ENCODE measurements around the gene RALGPS2.

Gene RALGPS2

DNA sequence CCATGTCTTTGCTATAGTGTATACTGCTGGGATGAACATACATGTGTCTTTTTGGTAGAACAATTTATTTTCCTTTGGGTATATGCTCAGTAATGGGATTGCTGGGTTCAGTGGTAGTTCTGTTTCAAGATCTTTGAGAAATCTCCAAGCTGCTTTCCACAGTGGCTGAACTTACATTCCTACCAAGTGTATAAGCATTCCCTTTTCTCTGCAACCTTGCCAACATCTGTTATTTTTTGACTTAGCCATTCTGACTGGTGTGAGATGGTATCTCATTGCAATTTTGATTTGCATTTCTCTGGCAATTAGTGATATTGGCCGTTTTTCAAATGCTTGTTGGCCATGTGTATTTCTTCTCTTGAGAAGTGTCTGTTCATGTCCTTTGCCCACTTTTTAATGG, 183.3 kb downstream of the RALGPS2 start:
- TF ChIP-seq POLR2A (IDR thresholded peaks at IDR 0.05; ENCODE audit: low read depth, low read length) (no peak), POLR2AphosphoS5 (IDR thresholded peaks at IDR 0.05; ENCODE audit: low read depth, low read length) (no peak)
- no peak for DNase-seq (ENCODE audit: insufficient read length)
- FAIRE-seq: no peak

DNA sequence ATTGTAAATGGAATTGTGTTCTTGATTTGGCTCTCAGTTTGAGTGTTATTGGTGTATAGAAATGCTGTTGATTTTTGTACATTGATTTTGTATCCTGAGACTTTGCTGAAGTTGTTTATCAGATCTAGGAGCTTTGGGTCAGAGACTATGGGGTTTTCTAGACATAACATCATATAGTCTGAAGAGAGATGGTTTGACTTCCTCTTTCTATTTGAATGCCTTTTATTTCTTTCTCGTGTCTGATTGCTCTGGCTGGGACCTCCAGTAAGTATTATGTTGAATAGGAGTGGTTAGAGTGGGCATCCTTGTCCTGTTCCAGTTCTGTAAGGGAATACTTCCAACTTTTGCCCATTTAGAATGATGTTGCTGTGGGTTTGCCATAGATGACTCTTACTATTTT, 185.0 kb downstream of the RALGPS2 start:
- no peak for FAIRE-seq
- no peak for DNase-seq (ENCODE audit: insufficient read length)
- TF ChIP-seq POLR2A (IDR thresholded peaks at IDR 0.05; ENCODE audit: low read depth, low read length) (no peak), POLR2AphosphoS5 (IDR thresholded peaks at IDR 0.05; ENCODE audit: low read depth, low read length) (no peak), TAF1 (IDR thresholded peaks at IDR 0.05; ENCODE audit: borderline replicate concordance, low read depth, low read length) (no peak)

- TF ChIP-seq POLR2A (IDR thresholded peaks at IDR 0.05; ENCODE audit: low read depth, low read length): no peak
- no peak for TF ChIP-seq TAF1 (IDR thresholded peaks at IDR 0.05; ENCODE audit: borderline replicate concordance, low read depth, low read length)
- no peak for TF ChIP-seq POLR2AphosphoS5 (IDR thresholded peaks at IDR 0.05; ENCODE audit: low read depth, low read length)
- FAIRE-seq: no peak
- DNase-seq (ENCODE audit: insufficient read length): no peak
Measured at GRCh38 chr1:178912597-178912996, 187.6 kb downstream of the RALGPS2 start.

- no peak for FAIRE-seq
Measured at GRCh38 chr1:178916448-178917174, 191.6 kb downstream of the RALGPS2 start.

DNA sequence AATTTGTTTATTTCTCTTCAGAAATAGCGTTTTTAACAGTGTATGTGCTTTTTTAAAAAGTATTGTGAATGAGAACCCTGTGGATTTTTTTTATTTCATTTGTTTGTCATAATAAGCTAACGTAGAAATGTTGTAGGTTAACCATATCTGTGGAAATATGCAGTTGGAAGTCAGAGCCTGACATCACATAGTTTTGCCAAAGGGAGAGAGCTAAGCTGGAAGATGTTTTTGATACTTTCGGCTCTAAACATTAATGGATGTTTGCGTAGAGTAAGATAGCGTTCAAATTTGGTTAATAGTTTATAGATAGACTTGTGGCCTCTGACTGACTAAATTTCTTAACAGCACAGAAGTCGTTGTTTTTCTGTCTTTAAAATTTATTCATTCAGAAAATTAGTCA, 193.3 kb downstream of the RALGPS2 start:
- no peak for FAIRE-seq
- no peak for DNase-seq (ENCODE audit: insufficient read length)
- TF ChIP-seq POLR2AphosphoS5 (IDR thresholded peaks at IDR 0.05; ENCODE audit: low read depth, low read length) (no peak), POLR2A (IDR thresholded peaks at IDR 0.05; ENCODE audit: low read depth, low read length) (no peak), TAF1 (IDR thresholded peaks at IDR 0.05; ENCODE audit: borderline replicate concordance, low read depth, low read length) (no peak)

More at GRCh38 chr1:178916448-178917174, 191.6 kb downstream of the RALGPS2 start:
- no peak for TF ChIP-seq POLR2A (IDR thresholded peaks at IDR 0.05; ENCODE audit: low read depth, low read length)
- TF ChIP-seq POLR2AphosphoS5 (IDR thresholded peaks at IDR 0.05; ENCODE audit: low read depth, low read length): no peak
- no peak for TF ChIP-seq TAF1 (IDR thresholded peaks at IDR 0.05; ENCODE audit: borderline replicate concordance, low read depth, low read length)
- DNase-seq (ENCODE audit: insufficient read length): no peak

DNA sequence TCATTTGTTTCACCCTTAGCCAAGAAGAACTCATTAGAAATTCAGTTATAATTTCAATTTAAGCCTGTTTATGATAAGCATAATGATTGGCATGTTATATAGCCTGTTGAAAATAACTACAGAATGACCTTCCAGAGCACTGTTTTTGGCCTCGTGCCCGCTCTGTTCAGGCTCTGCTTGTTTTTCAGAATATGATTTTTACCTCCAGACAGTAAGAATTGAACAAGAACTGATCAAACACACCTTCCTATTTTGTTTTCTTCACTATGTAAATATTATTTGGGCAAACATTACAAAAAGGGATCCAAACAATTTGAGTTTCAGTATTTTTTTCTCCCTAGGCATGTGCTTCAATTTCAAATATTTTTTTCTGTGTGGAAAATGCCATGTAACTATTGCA, 193.9 kb downstream of the RALGPS2 start:
- DNase-seq (ENCODE audit: insufficient read length): no peak
- no peak for TF ChIP-seq POLR2AphosphoS5 (IDR thresholded peaks at IDR 0.05; ENCODE audit: low read depth, low read length)
- no peak for TF ChIP-seq POLR2A (IDR thresholded peaks at IDR 0.05; ENCODE audit: low read depth, low read length)
- TF ChIP-seq TAF1 (IDR thresholded peaks at IDR 0.05; ENCODE audit: borderline replicate concordance, low read depth, low read length): no peak
- FAIRE-seq: no peak

DNA sequence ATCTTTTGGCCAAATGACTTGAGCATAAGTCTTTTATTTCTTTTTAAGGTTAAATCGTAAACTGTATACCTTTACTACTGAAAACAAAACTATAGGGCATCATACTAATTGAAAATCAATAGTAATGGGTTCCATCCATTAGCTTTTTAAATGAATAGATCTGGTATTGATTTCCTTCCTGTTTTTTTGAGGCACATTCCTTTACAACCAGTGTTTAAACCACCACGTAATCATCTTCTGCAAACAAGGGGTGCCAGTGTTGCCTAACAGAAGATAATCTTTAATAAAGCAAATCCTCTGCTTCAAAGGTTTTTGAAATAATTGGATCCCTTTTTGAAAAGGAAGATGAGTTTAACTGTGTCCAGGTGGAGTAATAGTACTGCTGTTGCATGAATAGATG, 194.5 kb downstream of the RALGPS2 start:
- TF ChIP-seq TAF1 (IDR thresholded peaks at IDR 0.05; ENCODE audit: borderline replicate concordance, low read depth, low read length): no peak
- no peak for TF ChIP-seq POLR2A (IDR thresholded peaks at IDR 0.05; ENCODE audit: low read depth, low read length)
- no peak for TF ChIP-seq POLR2AphosphoS5 (IDR thresholded peaks at IDR 0.05; ENCODE audit: low read depth, low read length)
- no peak for FAIRE-seq
- DNase-seq (ENCODE audit: insufficient read length): no peak

- DNase-seq (ENCODE audit: insufficient read length) (no peak), FAIRE-seq (no peak)
- TF ChIP-seq POLR2AphosphoS5 (IDR thresholded peaks at IDR 0.05; ENCODE audit: low read depth, low read length): no peak
- no peak for TF ChIP-seq TAF1 (IDR thresholded peaks at IDR 0.05; ENCODE audit: borderline replicate concordance, low read depth, low read length)
- no peak for TF ChIP-seq POLR2A (IDR thresholded peaks at IDR 0.05; ENCODE audit: low read depth, low read length)
Measured at GRCh38 chr1:178921499-178921898, 196.5 kb downstream of the RALGPS2 start.

- DNase-seq (ENCODE audit: insufficient read length): no peak
- no peak for FAIRE-seq
- TF ChIP-seq POLR2AphosphoS5 (IDR thresholded peaks at IDR 0.05; ENCODE audit: low read depth, low read length): no peak
- no peak for TF ChIP-seq TAF1 (IDR thresholded peaks at IDR 0.05; ENCODE audit: borderline replicate concordance, low read depth, low read length)
- TF ChIP-seq POLR2A (IDR thresholded peaks at IDR 0.05; ENCODE audit: low read depth, low read length): no peak
Measured at GRCh38 chr1:178923512-178923911, 198.5 kb downstream of the RALGPS2 start.

DNA sequence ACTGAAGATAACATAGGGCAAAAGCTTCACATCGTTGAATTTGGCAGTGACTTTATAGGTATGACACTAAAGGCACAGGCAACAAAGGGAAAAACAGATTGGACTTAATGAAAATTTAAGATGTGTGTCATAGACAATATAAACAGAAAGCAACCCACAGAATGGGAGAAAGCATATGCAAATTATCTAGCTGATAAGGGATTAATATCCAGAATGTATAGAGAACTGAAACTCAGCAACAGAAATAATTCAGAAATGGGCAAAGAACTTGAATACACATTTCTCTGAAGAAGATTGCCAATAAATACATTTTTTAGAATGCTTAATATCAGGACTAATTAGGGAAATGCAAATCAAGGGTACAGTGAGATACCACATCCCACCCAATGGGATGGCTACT, 201.0 kb downstream of the RALGPS2 start:
- DNase-seq (ENCODE audit: insufficient read length): no peak
- FAIRE-seq: no peak
- no peak for TF ChIP-seq POLR2AphosphoS5 (IDR thresholded peaks at IDR 0.05; ENCODE audit: low read depth, low read length)
- no peak for TF ChIP-seq POLR2A (IDR thresholded peaks at IDR 0.05; ENCODE audit: low read depth, low read length)
- no peak for TF ChIP-seq TAF1 (IDR thresholded peaks at IDR 0.05; ENCODE audit: borderline replicate concordance, low read depth, low read length)

- TF ChIP-seq POLR2AphosphoS5 (IDR thresholded peaks at IDR 0.05; ENCODE audit: low read depth, low read length) (no peak), POLR2A (IDR thresholded peaks at IDR 0.05; ENCODE audit: low read depth, low read length) (no peak), TAF1 (IDR thresholded peaks at IDR 0.05; ENCODE audit: borderline replicate concordance, low read depth, low read length) (no peak)
- FAIRE-seq (no peak), DNase-seq (ENCODE audit: insufficient read length) (no peak)
Measured at GRCh38 chr1:178927003-178927402, 202.0 kb downstream of the RALGPS2 start.

- TF ChIP-seq POLR2AphosphoS5 (IDR thresholded peaks at IDR 0.05; ENCODE audit: low read depth, low read length): no peak
- TF ChIP-seq POLR2A (IDR thresholded peaks at IDR 0.05; ENCODE audit: low read depth, low read length): no peak
- no peak for TF ChIP-seq TAF1 (IDR thresholded peaks at IDR 0.05; ENCODE audit: borderline replicate concordance, low read depth, low read length)
- FAIRE-seq: no peak
- DNase-seq (ENCODE audit: insufficient read length): no peak
Measured at GRCh38 chr1:178928041-178928440, 203.0 kb downstream of the RALGPS2 start.
